ENCODE data around the gene HDAC9. TPM values are rescaled to one million over a fixed set of nuclear protein-coding genes. Genes with fewer than 3 reads are reported as not detected.
A peak's percentile ranks its signal among the peaks of the same experiment; 100 is the strongest.

HDAC9 gene
- polyA plus RNA-seq, 1 experiment: 2.1 TPM

GRCh38 chr7:18864967-18865366 lies 369.4 kb downstream of the HDAC9 start:
- DNase-seq (ENCODE audit: low read depth, low spot score): no peak
- TF ChIP-seq, protein P1, sequence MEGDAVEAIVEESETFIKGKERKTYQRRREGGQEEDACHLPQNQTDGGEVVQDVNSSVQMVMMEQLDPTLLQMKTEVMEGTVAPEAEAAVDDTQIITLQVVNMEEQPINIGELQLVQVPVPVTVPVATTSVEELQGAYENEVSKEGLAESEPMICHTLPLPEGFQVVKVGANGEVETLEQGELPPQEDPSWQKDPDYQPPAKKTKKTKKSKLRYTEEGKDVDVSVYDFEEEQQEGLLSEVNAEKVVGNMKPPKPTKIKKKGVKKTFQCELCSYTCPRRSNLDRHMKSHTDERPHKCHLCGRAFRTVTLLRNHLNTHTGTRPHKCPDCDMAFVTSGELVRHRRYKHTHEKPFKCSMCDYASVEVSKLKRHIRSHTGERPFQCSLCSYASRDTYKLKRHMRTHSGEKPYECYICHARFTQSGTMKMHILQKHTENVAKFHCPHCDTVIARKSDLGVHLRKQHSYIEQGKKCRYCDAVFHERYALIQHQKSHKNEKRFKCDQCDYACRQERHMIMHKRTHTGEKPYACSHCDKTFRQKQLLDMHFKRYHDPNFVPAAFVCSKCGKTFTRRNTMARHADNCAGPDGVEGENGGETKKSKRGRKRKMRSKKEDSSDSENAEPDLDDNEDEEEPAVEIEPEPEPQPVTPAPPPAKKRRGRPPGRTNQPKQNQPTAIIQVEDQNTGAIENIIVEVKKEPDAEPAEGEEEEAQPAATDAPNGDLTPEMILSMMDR (IDR thresholded peaks at IDR 0.05; ENCODE audit: low read depth, low read length): no peak
- Histone ChIP-seq H3K4me3 (ENCODE audit: low read depth, low read length) (no peak overlapping the region), H3K27ac (ENCODE audit: low read depth, low read length) (no peak overlapping the region), H3K9me3 (ENCODE audit: control insufficient read depth, insufficient read depth, low read length) (no peaks in the 10 kb centered on the region; the same call in 1 of the 2 replicates), H3K27me3 (ENCODE audit: control insufficient read depth, insufficient read depth, low read length) (no peaks in the 10 kb centered on the region)
- POLR2A ChIA-PET: no interaction called here
- CTCF ChIA-PET: no interaction called here

GRCh38 chr7:18866359-18867036 lies 370.9 kb downstream of the HDAC9 start:
- peak; percentile 98 for DNase-seq (ENCODE audit: low read depth, low spot score)
- no peaks in the 10 kb centered on the region for H3K27me3 ChIP-seq (ENCODE audit: control insufficient read depth, insufficient read depth, low read length)
- no peak overlapping the region for H3K4me3 ChIP-seq (ENCODE audit: low read depth, low read length)
- ChIA-PET CTCF (no interaction called here), POLR2A (no interaction called here)
- peak overlapping the region; percentile 76 for H3K27ac ChIP-seq (ENCODE audit: low read depth, low read length)
- H3K9me3 ChIP-seq (ENCODE audit: control insufficient read depth, insufficient read depth, low read length): no peaks in the 10 kb centered on the region; the same call in 1 of the 2 replicates
- TF ChIP-seq, protein P1 (IDR thresholded peaks at IDR 0.05; ENCODE audit: low read depth, low read length): no peak

GRCh38 chr7:18872344-18872743 lies 376.8 kb downstream of the HDAC9 start:
- DNase-seq (ENCODE audit: low read depth, low spot score): no peak
- TF ChIP-seq, protein P1 (IDR thresholded peaks at IDR 0.05; ENCODE audit: low read depth, low read length): no peak
- no peaks in the 10 kb centered on the region for H3K27me3 ChIP-seq (ENCODE audit: control insufficient read depth, insufficient read depth, low read length)
- H3K27ac ChIP-seq (ENCODE audit: low read depth, low read length): no peak overlapping the region
- H3K4me3 ChIP-seq (ENCODE audit: low read depth, low read length): no peak overlapping the region
- no peaks in the 10 kb centered on the region; the same call in 1 of the 2 replicates for H3K9me3 ChIP-seq (ENCODE audit: control insufficient read depth, insufficient read depth, low read length)
- ChIA-PET POLR2A (no interaction called here), CTCF (no interaction called here)

GRCh38 chr7:18873734-18874336 lies 378.3 kb downstream of the HDAC9 start:
- Histone ChIP-seq H3K27ac (ENCODE audit: low read depth, low read length) (no peak overlapping the region), H3K9me3 (ENCODE audit: control insufficient read depth, insufficient read depth, low read length) (no peaks in the 10 kb centered on the region; the same call in 1 of the 2 replicates), H3K27me3 (ENCODE audit: control insufficient read depth, insufficient read depth, low read length) (no peaks in the 10 kb centered on the region), H3K4me3 (ENCODE audit: low read depth, low read length) (no peak overlapping the region)
- ChIA-PET POLR2A (no interaction called here), CTCF (interaction anchor here (0.6 to 1.0 kb wide), 3 partner anchors 26 to 208 kb away, joined by 3 to 4 read pairs (median 3); no protein-coding TSS in a partner anchor)
- TF ChIP-seq, protein P1 (IDR thresholded peaks at IDR 0.05; ENCODE audit: low read depth, low read length): peak; percentile 47
- DNase-seq (ENCODE audit: low read depth, low spot score): no peak

- CTCF ChIA-PET: interaction anchor here (0.6 kb wide), 1 partner anchor 13 kb away, joined by 3 read pairs; no protein-coding TSS in a partner anchor
- TF ChIP-seq, protein P1 (IDR thresholded peaks at IDR 0.05; ENCODE audit: low read depth, low read length): no peak
- POLR2A ChIA-PET: no interaction called here
- Histone ChIP-seq H3K4me3 (ENCODE audit: low read depth, low read length) (no peak overlapping the region), H3K27me3 (ENCODE audit: control insufficient read depth, insufficient read depth, low read length) (no peaks in the 10 kb centered on the region), H3K27ac (ENCODE audit: low read depth, low read length) (no peak overlapping the region), H3K9me3 (ENCODE audit: control insufficient read depth, insufficient read depth, low read length) (no peaks in the 10 kb centered on the region)
- no peak for DNase-seq (ENCODE audit: low read depth, low spot score)
Measured at GRCh38 chr7:18874880-18875279, 379.3 kb downstream of the HDAC9 start.

All from AG04450 (cell line).